KOPT-K1 (cell line): ENCODE results near the gene CCDC150.
A peak's percentile ranks its signal among the peaks of the same experiment; 100 is the strongest.

ENCODE experiments used
- H3K27ac ChIP-seq: fragments of 200-600 bp; sonication (generic); 2 replicates; pipeline ENCODE4 v1.5.1; 2016; ENCODE audit warnings: antibody characterized with exemption, mild to moderate bottlenecking, low read depth, low read length; ENCODE audit not compliant: poor library complexity, severe bottlenecking
- H3K36me3 ChIP-seq: fragments of 200-600 bp; sonication (generic); 2 replicates; pipeline ENCODE4 v1.5.1; 2017; ENCODE audit warnings: antibody characterized with exemption, mild to moderate bottlenecking, low read length, moderate library complexity; ENCODE audit not compliant: insufficient read depth
- H3K9me3 ChIP-seq: fragments of 200-600 bp; sonication (generic); 2 replicates; pipeline ENCODE4 v1.5.1; 2017; ENCODE audit warnings: antibody characterized with exemption, low read length, mild to moderate bottlenecking; ENCODE audit not compliant: insufficient read depth, poor library complexity, severe bottlenecking

Gene CCDC150

DNA sequence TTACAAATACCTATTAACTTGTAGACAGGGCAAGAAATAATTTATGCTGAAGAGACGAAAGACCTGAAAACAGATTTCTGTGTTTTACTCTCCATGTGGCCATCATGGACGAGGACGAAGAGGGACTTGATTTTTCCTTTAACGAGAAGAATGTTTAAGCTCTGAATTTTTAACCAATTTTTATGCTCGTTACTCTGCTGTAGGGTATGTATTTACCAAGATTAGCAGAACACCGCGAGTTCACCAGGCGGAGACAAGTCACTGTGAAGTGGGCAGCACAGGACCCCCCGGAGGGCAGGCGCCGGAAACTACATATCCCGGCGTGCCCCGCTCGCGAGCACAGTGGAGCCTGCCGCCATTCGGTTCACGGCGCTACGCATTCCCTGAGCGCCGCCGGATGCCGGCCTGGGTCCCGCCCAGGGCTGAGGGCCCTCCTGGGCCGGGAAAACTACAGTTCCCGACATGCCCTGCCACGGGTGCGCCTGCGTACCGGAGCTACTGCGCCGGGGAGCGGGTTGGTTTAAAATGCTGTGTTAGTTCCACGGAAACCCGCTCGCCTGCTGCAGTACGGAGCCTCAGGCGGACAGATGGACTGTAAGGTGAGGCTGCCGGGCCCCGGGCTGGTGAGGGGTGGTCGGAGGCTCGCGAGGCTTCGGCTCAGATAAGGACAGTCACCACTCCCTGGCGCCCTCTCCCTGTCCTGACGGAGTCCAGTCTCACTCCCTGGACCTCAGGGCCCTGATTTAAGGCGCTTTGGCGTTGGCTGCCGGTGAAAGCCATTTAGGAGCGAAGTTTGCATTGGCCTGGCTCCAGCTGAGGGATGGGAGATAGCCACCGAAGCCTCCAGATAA is at the start of gene CCDC150:
Gene CCDC150, plus strand, starts transcription at position 536 of the 851 bp plus-strand sequence. Its CDS starts 52 bp downstream, at position 588.
- H3K36me3 ChIP-seq, result no peaks in the 10 kb centered on the region
- peak within 1 kb of the TSS; percentile 54 for H3K27ac ChIP-seq
- no peaks in the 10 kb centered on the region for H3K9me3 ChIP-seq

DNA sequence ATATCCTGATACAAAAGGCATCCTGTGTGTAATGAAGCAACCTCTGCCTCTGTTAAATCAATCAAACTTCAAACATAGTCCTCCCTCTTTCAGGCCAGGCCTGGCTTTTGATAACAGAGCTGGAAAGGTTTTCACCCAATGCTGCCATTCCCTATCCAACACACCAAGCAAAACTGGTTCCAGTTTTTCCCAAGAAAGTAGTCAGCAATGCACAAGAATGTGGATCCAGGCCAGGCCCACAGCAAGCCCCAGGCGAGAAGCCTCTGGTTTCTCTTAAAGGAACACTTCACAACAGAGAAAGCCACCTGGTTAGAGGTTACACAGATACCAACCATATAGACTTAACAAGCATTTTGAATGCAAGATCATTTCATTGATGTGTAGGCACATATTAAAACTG is 49.2 kb upstream of the CCDC150 start:
- Histone ChIP-seq H3K9me3 (peaks cover 6% of the 10 kb centered on the region), H3K36me3 (no peaks in the 10 kb centered on the region), H3K27ac (no peak overlapping the region)

DNA sequence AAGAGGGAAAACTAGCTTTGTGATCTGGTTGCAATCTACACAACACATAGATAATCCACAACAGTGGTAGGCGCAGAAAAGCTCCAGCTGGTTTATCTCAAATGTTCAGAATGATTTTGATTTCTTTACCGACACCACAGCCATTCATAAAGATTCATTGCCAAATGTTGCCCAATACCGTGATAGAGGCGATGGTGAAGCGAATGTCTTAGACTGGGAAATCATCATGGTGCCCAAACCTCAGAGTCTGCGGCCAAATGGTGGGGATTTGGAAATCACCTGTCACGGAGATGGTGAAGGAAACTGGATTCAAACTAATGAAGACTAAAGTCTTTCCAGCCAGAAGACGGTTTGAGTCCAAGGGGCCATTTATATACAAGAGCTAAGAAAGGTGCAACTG is 48.5 kb upstream of the CCDC150 start:
- Histone ChIP-seq H3K9me3 (peaks cover 6% of the 10 kb centered on the region), H3K27ac (no peak overlapping the region), H3K36me3 (no peaks in the 10 kb centered on the region)

DNA sequence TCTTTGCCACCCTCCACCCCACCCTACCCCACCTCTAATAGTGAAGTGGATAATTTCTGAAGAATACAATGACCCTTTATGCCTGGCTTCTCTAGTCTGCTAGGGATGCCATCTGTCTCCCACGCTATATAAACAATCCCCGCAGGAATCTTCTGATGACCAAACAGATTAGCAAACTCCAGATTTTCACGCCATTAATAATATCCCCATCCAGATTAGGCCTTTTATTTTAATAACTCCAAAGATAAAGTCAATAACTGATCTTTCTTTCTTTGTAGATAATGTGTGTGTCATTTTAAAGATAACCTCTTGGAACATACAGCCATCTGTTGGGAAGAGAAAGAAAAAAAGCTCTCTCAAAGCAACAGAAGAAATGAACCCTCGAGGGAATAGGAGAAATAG is 47.9 kb upstream of the CCDC150 start:
- Histone ChIP-seq H3K36me3 (no peaks in the 10 kb centered on the region), H3K9me3 (peaks cover 2% of the 10 kb centered on the region), H3K27ac (no peak overlapping the region)

DNA sequence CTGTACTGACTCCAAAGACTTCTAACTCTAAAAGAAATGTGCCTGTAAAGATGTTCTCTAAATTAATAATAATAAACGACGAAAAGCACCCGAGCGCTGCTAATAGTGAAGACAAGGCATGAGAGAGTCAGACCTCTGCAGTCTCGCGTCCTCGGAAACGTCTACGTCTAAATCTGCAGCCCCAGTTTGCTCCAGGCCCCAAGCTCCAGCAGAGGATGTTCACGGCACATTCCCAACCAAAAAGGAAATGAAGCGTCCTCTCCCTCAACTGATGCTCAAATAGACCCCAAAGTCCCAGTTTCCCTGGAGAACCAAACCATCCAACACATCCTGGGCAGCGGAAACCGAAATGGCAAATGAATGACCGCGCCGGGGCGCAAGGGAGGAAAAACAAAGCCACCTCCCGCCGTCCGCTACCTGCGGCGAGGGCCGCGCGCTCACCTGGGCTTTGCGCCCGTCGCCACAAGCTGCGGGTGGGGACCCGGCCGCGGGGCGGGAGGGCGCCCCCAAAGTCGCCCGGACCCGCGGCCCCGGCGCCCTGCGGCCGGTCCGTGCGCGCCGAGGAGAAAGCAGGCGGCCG is 47.1 kb upstream of the CCDC150 start:
- no peaks in the 10 kb centered on the region for H3K9me3 ChIP-seq
- no peak overlapping the region for H3K27ac ChIP-seq
- H3K36me3 ChIP-seq, result no peaks in the 10 kb centered on the region

DNA sequence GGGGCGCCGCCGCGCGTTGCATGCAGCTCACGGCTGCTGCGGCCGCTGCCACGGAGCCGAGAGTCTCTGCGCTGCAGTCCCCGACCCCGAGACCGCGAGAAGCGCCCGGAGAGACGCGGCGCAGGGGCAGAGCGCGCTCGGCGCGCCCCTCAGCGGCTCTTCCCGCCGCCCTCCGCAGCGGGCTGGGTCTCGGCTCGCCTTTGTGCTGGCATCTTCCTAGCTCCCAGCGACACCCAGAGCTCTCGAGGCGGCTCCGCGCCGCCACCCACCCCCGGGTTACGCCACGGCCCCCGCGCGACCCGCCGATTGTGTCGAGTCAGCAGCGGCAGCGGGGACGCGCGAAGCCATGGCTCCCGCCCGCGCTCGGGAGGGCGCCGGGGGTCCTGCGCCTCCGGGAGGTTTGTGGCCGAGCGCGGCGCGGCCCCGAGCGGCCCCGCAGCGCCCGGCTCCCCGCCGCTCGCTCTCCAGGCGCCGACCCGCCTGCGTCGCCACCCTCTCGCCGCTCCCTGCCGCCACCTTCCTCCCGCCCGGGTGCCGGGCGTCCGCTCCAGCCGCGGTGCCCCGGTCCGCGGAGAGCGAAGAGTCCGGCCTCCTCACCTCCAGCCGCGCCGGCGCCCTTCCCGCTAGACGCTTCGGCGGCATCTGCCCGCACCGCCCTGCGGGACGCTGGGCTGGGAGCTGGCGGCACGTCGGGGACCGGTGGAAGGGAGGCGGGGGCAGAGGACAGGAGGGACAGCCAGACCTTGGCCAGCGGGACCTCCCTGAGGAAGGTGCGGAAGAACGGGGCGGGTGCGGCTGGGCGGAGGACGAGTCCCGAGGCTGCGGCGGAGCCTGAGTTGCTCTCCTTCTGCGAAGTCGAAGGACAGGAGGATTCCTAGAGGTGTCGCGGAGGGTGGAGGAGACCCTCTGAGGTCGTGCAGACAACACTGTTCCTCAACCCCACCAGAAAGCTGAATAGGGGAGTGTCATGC is 46.3 kb upstream of the CCDC150 start, which contains the start of gene HECW2:
Gene HECW2, minus strand, starts transcription at position 644 of the 971 bp plus-strand sequence.
- no peak within 1 kb of the TSS for H3K27ac ChIP-seq
- H3K9me3 ChIP-seq, result no peaks in the 10 kb centered on the region
- H3K36me3 ChIP-seq, result no peaks in the 10 kb centered on the region

DNA sequence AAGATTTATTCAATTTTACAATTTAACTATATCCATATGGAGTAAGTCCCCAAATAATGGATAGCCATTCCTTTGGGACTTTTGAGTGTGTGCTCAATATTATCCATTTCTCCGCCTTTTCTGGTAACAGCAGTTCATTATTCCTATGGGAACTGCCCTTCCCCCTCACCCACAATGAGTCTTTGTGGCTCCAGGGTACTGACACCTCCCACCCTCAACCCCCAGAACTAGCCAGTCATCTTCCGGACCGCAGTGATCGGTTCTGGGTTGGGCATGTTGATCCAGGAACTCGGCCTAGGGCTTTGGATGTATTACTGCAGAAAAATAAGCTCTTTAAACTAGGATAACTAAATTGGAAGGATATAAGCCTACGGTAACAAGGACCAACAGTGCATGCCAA is 45.4 kb upstream of the CCDC150 start:
- no peak overlapping the region for H3K27ac ChIP-seq
- H3K9me3 ChIP-seq, result no peaks in the 10 kb centered on the region
- H3K36me3 ChIP-seq, result no peaks in the 10 kb centered on the region

DNA sequence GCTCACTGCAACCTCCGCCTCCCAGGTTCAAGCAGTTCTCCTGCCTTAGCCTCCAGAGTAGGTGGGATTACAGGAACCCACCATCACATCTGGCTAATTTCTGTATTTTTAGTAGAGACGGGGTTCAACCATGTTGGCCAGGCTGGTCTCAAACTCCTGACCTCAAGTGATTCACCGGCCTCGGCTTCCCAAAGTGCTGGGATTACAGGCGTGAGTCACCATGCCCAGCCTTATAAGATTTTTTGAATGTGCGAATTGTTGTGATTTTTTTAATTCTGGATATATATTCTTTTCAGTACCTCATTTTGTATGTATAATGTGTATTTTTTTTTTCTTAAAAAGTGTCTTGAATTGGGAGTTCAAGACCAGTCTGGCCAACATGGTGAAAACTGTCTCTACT is 42.0 kb upstream of the CCDC150 start:
- no peaks in the 10 kb centered on the region for H3K36me3 ChIP-seq
- H3K27ac ChIP-seq, result no peak overlapping the region
- no peaks in the 10 kb centered on the region for H3K9me3 ChIP-seq

DNA sequence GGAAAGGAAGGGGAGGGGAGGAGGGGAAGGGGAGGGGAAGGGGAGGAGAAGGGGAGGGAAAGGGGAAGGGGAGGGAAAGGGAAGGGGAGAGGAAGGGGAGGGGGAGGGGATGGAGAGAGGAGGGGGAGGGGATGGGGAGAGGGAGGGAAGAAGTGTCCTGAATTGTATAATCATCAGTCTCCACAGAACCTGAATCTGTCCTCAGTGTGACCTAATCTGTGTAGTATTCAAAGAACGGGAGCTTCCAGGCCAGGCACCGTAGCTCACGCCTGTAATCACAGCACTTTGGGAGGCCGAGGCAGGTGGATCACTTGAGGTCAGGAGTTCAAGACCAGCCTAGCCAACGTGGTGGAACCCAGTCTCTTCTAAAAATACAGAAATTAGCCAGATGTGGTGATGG is 41.1 kb upstream of the CCDC150 start:
- no peaks in the 10 kb centered on the region for H3K36me3 ChIP-seq
- no peaks in the 10 kb centered on the region for H3K9me3 ChIP-seq
- no peak overlapping the region for H3K27ac ChIP-seq

DNA sequence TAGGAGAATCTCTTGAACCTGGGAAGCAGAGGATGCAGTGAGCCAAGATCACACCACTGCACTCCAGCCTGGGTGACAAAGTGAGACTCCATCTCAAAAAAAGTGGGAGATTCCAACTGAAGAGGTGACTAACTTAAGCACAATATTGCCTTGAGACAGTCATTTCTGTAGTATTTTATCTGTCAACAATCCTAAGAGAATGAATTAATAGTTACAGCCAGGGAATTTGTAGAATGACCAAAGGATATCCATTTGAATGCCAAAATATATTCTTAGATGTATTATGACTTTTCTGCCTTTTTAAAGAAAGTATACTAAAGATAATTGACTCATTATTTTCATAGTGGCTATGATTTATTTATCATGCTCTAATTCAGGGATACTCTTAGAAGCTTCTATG is 40.7 kb upstream of the CCDC150 start:
- Histone ChIP-seq H3K9me3 (no peaks in the 10 kb centered on the region), H3K36me3 (no peaks in the 10 kb centered on the region), H3K27ac (no peak overlapping the region)

DNA sequence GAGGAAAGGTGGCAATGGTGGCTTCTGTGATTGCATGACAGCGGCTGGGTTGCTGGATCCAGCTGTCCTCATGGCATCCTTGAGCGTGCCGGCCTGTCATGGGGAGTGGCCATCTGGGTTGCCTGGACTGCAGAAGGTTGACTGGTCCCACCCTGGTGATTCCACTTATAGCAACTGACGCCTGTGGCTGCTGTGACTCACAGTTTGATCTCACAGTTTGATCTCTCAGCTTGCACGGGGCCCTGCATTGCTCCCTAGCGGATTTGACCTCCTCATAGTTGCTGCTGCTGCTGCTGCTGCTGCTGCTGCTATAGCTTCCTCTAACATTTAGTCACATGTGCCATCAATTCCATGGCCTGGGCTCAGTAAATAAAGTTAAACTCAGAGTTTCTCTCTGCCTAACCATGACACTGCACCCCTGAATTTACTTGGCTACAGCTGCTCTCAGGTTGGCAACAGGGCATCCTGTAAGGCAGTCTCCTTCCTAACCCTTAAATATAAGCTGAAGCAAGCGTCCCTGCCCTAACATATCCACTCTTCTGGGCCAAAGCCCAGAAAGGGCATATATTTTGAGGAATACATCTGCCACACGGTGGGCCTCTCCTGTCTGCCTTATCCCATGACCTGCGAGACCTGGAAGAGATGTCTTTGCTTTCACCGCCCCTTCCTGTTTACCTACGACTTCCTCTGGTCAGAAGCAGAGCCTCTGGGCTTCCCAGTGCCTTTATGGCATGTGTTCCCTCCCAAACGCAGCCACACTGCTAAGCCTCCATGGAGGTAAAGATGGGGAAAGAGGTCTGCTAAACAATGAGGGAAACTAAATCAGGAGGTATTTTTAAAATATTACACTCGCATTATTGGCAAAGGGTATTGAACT is 37.8 kb upstream of the CCDC150 start:
- Histone ChIP-seq H3K9me3 (no peaks in the 10 kb centered on the region), H3K27ac (no peak overlapping the region), H3K36me3 (no peaks in the 10 kb centered on the region)

DNA sequence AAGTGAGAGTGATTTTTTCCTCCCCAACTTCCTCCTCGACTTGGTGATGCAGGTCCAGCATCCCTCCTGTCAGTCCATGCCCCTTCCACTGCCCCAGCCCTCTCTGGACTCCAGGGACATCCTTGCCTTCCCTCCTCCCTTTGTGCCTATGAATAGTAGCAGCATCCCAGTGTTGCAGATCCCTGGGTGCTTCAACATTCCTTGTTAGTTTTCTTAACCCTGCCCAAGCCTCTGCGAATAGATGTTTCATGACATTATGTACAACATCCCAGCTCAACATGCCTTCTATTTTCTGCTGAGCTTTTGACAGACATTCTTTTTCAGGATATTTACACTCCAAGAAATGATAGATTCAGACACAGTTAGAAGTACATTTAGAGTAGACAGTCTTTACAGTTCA is 35.3 kb upstream of the CCDC150 start:
- no peak overlapping the region for H3K27ac ChIP-seq

DNA sequence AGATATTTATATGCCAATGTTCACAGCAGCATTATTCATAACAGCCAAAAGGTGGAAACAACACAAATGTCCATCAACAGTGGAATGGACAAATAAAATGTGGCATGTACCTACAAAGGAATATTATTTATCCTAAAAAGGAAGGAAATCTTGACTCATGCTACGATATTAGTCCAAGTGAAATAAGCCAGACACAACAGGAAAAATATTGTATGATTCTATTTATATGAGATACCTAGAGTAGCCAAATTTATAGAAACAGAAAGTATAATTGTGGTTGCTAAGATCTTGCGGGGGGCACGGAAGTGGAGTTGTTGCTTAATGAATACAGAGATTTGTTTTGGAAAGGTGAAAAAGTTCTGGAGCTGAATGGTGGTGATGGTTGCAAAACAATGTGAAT is 33.0 kb upstream of the CCDC150 start:
- Histone ChIP-seq H3K9me3 (no peaks in the 10 kb centered on the region), H3K27ac (no peak overlapping the region), H3K36me3 (no peaks in the 10 kb centered on the region)

More for the DNA sequence above, 35.3 kb upstream of the CCDC150 start:
- H3K9me3 ChIP-seq, result no peaks in the 10 kb centered on the region
- H3K36me3 ChIP-seq, result no peaks in the 10 kb centered on the region

DNA sequence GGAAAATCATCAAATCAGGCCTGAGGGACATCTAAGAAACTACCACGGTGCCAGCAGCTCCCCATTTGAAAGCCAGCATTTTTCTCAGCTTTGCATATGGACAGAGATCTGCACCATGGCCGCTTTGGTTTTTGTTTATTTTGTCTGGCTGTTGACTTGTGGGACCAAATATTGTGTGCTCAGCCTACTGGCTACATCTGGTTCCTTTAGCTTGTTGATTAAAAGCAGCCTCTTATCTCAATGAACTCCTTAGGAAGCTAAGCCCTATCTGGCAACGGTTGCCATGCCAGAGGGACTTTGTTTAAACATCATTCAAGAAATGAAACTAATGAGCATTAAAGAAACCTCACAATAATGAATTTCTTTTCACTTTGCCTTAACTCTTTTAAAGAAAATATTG is 32.4 kb upstream of the CCDC150 start:
- H3K27ac ChIP-seq, result no peak overlapping the region
- H3K9me3 ChIP-seq, result no peaks in the 10 kb centered on the region
- no peaks in the 10 kb centered on the region for H3K36me3 ChIP-seq
